SK-N-SH (cell line): ENCODE results near the gene TADA3. TPM values are rescaled to one million over a fixed set of nuclear protein-coding genes. Genes with fewer than 3 reads are reported as not detected.
"Not testable (repeated sequence)": the region's sequence is repeated elsewhere in the genome, so short reads cannot be mapped to it uniquely, and the experiment has no call there.

Source experiments
- CTCF ChIA-PET: fragments of 300-600, 350-600 bp; formaldehyde crosslinking; extraction: SDS; loops from one replicate; lab custom pipeline; 2021; lab: Yijun Ruan, JAX
- POLR2A ChIA-PET: fragments of 350-600 bp; sonication (Branson Sonifier 250); formaldehyde crosslinking; extraction: SDS; loops from one replicate; lab custom pipeline; 2020; ENCODE audit warnings: antibody characterized with exemption, inconsistent platforms; lab: Yijun Ruan, JAX
- DNase-seq: peaks from one replicate; pipeline ENCODE4 v3.0.0; 2012
- H2AFZ ChIP-seq: fragments of 200-600 bp; sonication (generic); 2 replicates; pipeline ENCODE4 v1.8.1; 2016; ENCODE audit warnings: antibody characterized with exemption, mild to moderate bottlenecking, low read depth
- H3F3A ChIP-seq: fragments of 200-600 bp; sonication (generic); replicated peaks from 2 replicates; pipeline ENCODE3; 2016; ENCODE audit warnings: antibody characterized with exemption, mild to moderate bottlenecking; ENCODE audit not compliant: insufficient read depth
- H3K27ac ChIP-seq, 2 experiments: fragments of 200-500 bp in 1 of 2; fragments of 200-600 bp in 1 of 2; sonication (Bioruptor generic) in 1 of 2; sonication (generic), shearing (Covaris generic) in 1 of 2; 2 replicates each; pipeline versions ENCODE4 v1.5.1 to v1.6.1; 2014 to 2016; ENCODE audit warnings: low read depth in 2 of 2, inconsistent platforms in 1 of 2, low read length in 1 of 2, mild to moderate bottlenecking in 1 of 2, mixed read lengths in 1 of 2
- H3K27me3 ChIP-seq: fragments of 200-600 bp; sonication (generic), shearing (Covaris generic); 2 replicates; pipeline ENCODE4 v1.6.1; 2016; ENCODE audit warnings: mixed run types; ENCODE audit not compliant: insufficient read depth
- H3K36me3 ChIP-seq, 2 experiments: fragments of 200-500 bp in 1 of 2; fragments of 200-600 bp in 1 of 2; sonication (Bioruptor generic) in 1 of 2; sonication (generic) in 1 of 2; replicated peaks in 1 of 2; 2 replicates each; pipeline versions ENCODE3 to v1.5.1; 2014 to 2016; ENCODE audit warnings: low read length in 1 of 2, mild to moderate bottlenecking in 1 of 2; ENCODE audit not compliant: insufficient read depth in 2 of 2, control insufficient read depth in 1 of 2
- H3K4me1 ChIP-seq, 2 experiments: fragments of 200-500 bp in 1 of 2; fragments of 200-600 bp in 1 of 2; sonication (Bioruptor generic) in 1 of 2; sonication (generic), shearing (Covaris generic) in 1 of 2; 2 replicates each; pipeline versions ENCODE4 v1.5.1 to v1.6.1; 2014 to 2016; ENCODE audit warnings: low read depth in 1 of 2, low read length in 1 of 2, mixed run types in 1 of 2; ENCODE audit not compliant: insufficient read depth in 2 of 2, control insufficient read depth in 1 of 2
- H3K4me2 ChIP-seq: fragments of 200-600 bp; sonication (generic), shearing (Covaris generic); 2 replicates; pipeline ENCODE4 v1.6.1; 2017; ENCODE audit warnings: mixed run types
- H3K4me3 ChIP-seq, 2 experiments: fragments of 200-500 bp in 1 of 2; fragments of 200-600 bp in 1 of 2; sonication (Bioruptor generic) in 1 of 2; sonication (generic), shearing (Covaris generic) in 1 of 2; 2 replicates each; pipeline versions ENCODE4 v1.5.1 to v1.8.1; 2014 to 2016; ENCODE audit warnings: low read depth in 2 of 2, inconsistent platforms in 1 of 2, low read length in 1 of 2, mild to moderate bottlenecking in 1 of 2, mixed read lengths in 1 of 2, moderate library complexity in 1 of 2
- H3K79me2 ChIP-seq: fragments of 200-600 bp; sonication (generic); 2 replicates; pipeline ENCODE4 v1.8.1; 2017; ENCODE audit warnings: mild to moderate bottlenecking; ENCODE audit not compliant: insufficient read depth
- H3K9ac ChIP-seq: fragments of 200-600 bp; sonication (generic); 2 replicates; pipeline ENCODE4 v1.6.1; 2017; ENCODE audit warnings: mixed run types
- H3K9me2 ChIP-seq: fragments of 200-600 bp; sonication (generic); 2 replicates; pipeline ENCODE4 v1.6.1; 2017; ENCODE audit warnings: mixed run types
- H3K9me3 ChIP-seq: fragments of 200-600 bp; sonication (generic); 2 replicates; pipeline ENCODE4 v1.6.1; 2017; ENCODE audit warnings: mixed run types, mild to moderate bottlenecking, moderate library complexity
- H4K20me1 ChIP-seq: fragments of 200-600 bp; sonication (generic); 2 replicates; pipeline ENCODE4 v1.6.1; 2017; ENCODE audit warnings: mild to moderate bottlenecking, mixed run types; ENCODE audit not compliant: insufficient read depth
- CHD2 ChIP-seq: fragments of 150-350 bp; IDR thresholded peaks from 2 replicates; pipeline ENCODE4 v1.6.1; 2018; ENCODE audit warnings: low read length; ENCODE audit not compliant: partially characterized antibody
- EZH2phosphoT487 ChIP-seq: fragments of 200-600 bp; sonication (generic); IDR thresholded peaks from 2 replicates; pipeline ENCODE4 v1.6.1; 2017; ENCODE audit warnings: low read depth, mixed run types, mild to moderate bottlenecking, antibody characterized with exemption, moderate library complexity, borderline replicate concordance
- FOXJ3 ChIP-seq: sonication (generic); formaldehyde crosslinking; IDR thresholded peaks from 2 replicates; pipeline ENCODE4 v1.5.1; 2020; ENCODE audit warnings: mild to moderate bottlenecking, missing genetic modification reagents
- MXI1 ChIP-seq: IDR thresholded peaks from 2 replicates; pipeline ENCODE4 v1.6.1; 2012; ENCODE audit warnings: mild to moderate bottlenecking, low read depth, low read length, improper control_type of control experiment
- RAD21 ChIP-seq: IDR thresholded peaks from 2 replicates; pipeline ENCODE4 v1.6.1; 2012; ENCODE audit warnings: mild to moderate bottlenecking, low read length
- SIN3A ChIP-seq: IDR thresholded peaks from 2 replicates; pipeline ENCODE4 v1.6.1; 2012; ENCODE audit warnings: low read depth, mild to moderate bottlenecking, low read length, moderate library complexity, borderline replicate concordance
- TEAD4 ChIP-seq: IDR thresholded peaks from 2 replicates; pipeline ENCODE4 v1.4.0; 2012; ENCODE audit warnings: mild to moderate bottlenecking, borderline replicate concordance; ENCODE audit not compliant: insufficient read depth
- WGBS: methylation state at CpG from one replicate; pipeline ENCODE4 v1.1.6; 2017; ENCODE audit warnings: low lambda C conversion rate; 5-methylcytosine and 5-hydroxymethylcytosine counted together
- polyA plus RNA-seq, 3 experiments: library from polyadenylated mRNA; depleted of rRNA; stranded (reverse); fragments of >200 nt; gene quantifications; 2 replicates each; pipeline ENCODE4 v1.2.3, GENCODE V29; 2012
- TF ChIP-seq, protein P1 (sequence below): IDR thresholded peaks from 2 replicates; pipeline ENCODE4 v1.4.0; 2012; ENCODE audit warnings: low read depth, borderline replicate concordance

TADA3 gene
- polyA plus RNA-seq, 1 of the 3 experiments (the other 2 are of a cell fraction) = 102 TPM

- Histone ChIP-seq H3K79me2 (no peaks in the 10 kb centered on the region), H3K9me2 (no peaks in the 10 kb centered on the region), H3K9ac (no peak overlapping the region), H3K27me3 (no peaks in the 10 kb centered on the region), H2AFZ (no peak overlapping the region), H3K4me2 (no peak overlapping the region), H3K4me3 (no peak overlapping the region), H3K4me1 (no peaks in the 10 kb centered on the region), H3K9me3 (no peaks in the 10 kb centered on the region), H3K27ac (no peak overlapping the region), H4K20me1 (no peaks in the 10 kb centered on the region), H3F3A (peaks cover 13% of the 10 kb centered on the region), H3K36me3 (peaks cover 2 to 11% of the 10 kb centered on the region in 2 experiments)
- WGBS = 75% methylated on average over 5 of the region's 5 CpGs
- ChIA-PET CTCF (interaction anchor here (0.5 kb wide), 1 partner anchor 51 kb away, joined by 3 read pairs; no protein-coding TSS in a partner anchor), POLR2A (interaction anchor here (1.1 kb wide), 1 partner anchor 15 kb away, joined by 4 read pairs; the partner anchor contains the start of genes ARPC4 and TADA3)
- TF ChIP-seq TEAD4 = no peak
- TF ChIP-seq SIN3A = no peak
- TF ChIP-seq MXI1 = no peak
- TF ChIP-seq CHD2 = no peak
- no peak for TF ChIP-seq FOXJ3 (CRISPR knock-in tag)
- no peak for TF ChIP-seq EZH2phosphoT487
- TF ChIP-seq, protein P1, sequence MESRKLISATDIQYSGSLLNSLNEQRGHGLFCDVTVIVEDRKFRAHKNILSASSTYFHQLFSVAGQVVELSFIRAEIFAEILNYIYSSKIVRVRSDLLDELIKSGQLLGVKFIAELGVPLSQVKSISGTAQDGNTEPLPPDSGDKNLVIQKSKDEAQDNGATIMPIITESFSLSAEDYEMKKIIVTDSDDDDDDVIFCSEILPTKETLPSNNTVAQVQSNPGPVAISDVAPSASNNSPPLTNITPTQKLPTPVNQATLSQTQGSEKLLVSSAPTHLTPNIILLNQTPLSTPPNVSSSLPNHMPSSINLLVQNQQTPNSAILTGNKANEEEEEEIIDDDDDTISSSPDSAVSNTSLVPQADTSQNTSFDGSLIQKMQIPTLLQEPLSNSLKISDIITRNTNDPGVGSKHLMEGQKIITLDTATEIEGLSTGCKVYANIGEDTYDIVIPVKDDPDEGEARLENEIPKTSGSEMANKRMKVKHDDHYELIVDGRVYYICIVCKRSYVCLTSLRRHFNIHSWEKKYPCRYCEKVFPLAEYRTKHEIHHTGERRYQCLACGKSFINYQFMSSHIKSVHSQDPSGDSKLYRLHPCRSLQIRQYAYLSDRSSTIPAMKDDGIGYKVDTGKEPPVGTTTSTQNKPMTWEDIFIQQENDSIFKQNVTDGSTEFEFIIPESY = no peak
- TF ChIP-seq RAD21 = no peak
- DNase-seq = no peak
Observed at GRCh38 chr3:9776896-9777693, 15.2 kb downstream of the TADA3 start.

- not testable (repeated sequence) for H3K36me3 ChIP-seq, H3K27ac ChIP-seq, H3K79me2 ChIP-seq, DNase-seq, H3K4me3 ChIP-seq, H3F3A ChIP-seq, H3K9me2 ChIP-seq, H3K9ac ChIP-seq, H4K20me1 ChIP-seq, H3K27me3 ChIP-seq, H2AFZ ChIP-seq, H3K4me2 ChIP-seq, H3K9me3 ChIP-seq
- CTCF ChIA-PET = interaction anchor here (1.1 to 1.4 kb wide), 2 partner anchors 15 to 418 kb away, joined by 3 read pairs; no protein-coding TSS in a partner anchor
- WGBS = 91% methylated on average over 2 of the region's 2 CpGs
- POLR2A ChIA-PET = interaction anchor here (3.7 kb wide), 1 partner anchor 20 kb away, joined by 20 read pairs; the partner anchor contains the start of gene OGG1
- H3K4me1 ChIP-seq = peaks cover 6 to 14% of the 10 kb centered on the region in 2 experiments; a peak in 1 of 4 replicates
Observed at GRCh38 chr3:9771007-9771406, 21.3 kb downstream of the TADA3 start.
